ENCODE results near the gene MACROD2.

MACROD2 gene

GRCh38 chr20:15544742-15545141, 1549.4 kb downstream of the MACROD2 start:
- FAIRE-seq (no peak), DNase-seq (ENCODE audit: low spot score) (no peak)

GRCh38 chr20:15546525-15547023, 1551.3 kb downstream of the MACROD2 start:
- DNase-seq (ENCODE audit: low spot score) (no peak), FAIRE-seq (no peak)

- DNase-seq (ENCODE audit: low spot score) (no peak), FAIRE-seq (no peak)
These were observed 1551.8 kb downstream of the MACROD2 start for GRCh38 chr20:15547119-15547518.

GRCh38 chr20:15550116-15550870, 1555.0 kb downstream of the MACROD2 start:
- FAIRE-seq (no peak), DNase-seq (ENCODE audit: low spot score) (no peak)

- no peak for FAIRE-seq
- DNase-seq (ENCODE audit: low spot score) = no peak
These were observed 1560.6 kb downstream of the MACROD2 start for GRCh38 chr20:15555913-15556312.

GRCh38 chr20:15556869-15557268, 1561.6 kb downstream of the MACROD2 start:
- FAIRE-seq (no peak), DNase-seq (ENCODE audit: low spot score) (no peak)

GRCh38 chr20:15561070-15561569, 1565.8 kb downstream of the MACROD2 start:
- FAIRE-seq (no peak), DNase-seq (ENCODE audit: low spot score) (no peak)

GRCh38 chr20:15561707-15562404, 1566.5 kb downstream of the MACROD2 start:
- no peak for FAIRE-seq

GRCh38 chr20:15563836-15564235, 1568.5 kb downstream of the MACROD2 start:
- DNase-seq (ENCODE audit: low spot score) (no peak), FAIRE-seq (no peak)

More at GRCh38 chr20:15561707-15562404, 1566.5 kb downstream of the MACROD2 start:
- DNase-seq (ENCODE audit: low spot score) = no peak

- FAIRE-seq (no peak), DNase-seq (ENCODE audit: low spot score) (no peak)
These were observed 1569.7 kb downstream of the MACROD2 start for GRCh38 chr20:15564981-15565380.

- FAIRE-seq (no peak), DNase-seq (ENCODE audit: low spot score) (no peak)
These were observed 1570.5 kb downstream of the MACROD2 start for GRCh38 chr20:15565786-15566185.

- DNase-seq (ENCODE audit: low spot score) (no peak), FAIRE-seq (no peak)
These were observed 1571.9 kb downstream of the MACROD2 start for GRCh38 chr20:15567219-15567618.

- no peak for DNase-seq (ENCODE audit: low spot score)
- FAIRE-seq = no peak
These were observed 1574.8 kb downstream of the MACROD2 start for GRCh38 chr20:15570156-15570555.

GRCh38 chr20:15571056-15571455, 1575.7 kb downstream of the MACROD2 start:
- no peak for FAIRE-seq

GRCh38 chr20:15575255-15575654, 1579.9 kb downstream of the MACROD2 start:
- DNase-seq (ENCODE audit: low spot score) (no peak), FAIRE-seq (no peak)

More at GRCh38 chr20:15571056-15571455, 1575.7 kb downstream of the MACROD2 start:
- DNase-seq (ENCODE audit: low spot score) = no peak

- FAIRE-seq (no peak), DNase-seq (ENCODE audit: low spot score) (no peak)
These were observed 1581.1 kb downstream of the MACROD2 start for GRCh38 chr20:15576411-15576810.

GRCh38 chr20:15578113-15578512, 1582.8 kb downstream of the MACROD2 start:
- FAIRE-seq = no peak

GRCh38 chr20:15579688-15580087, 1584.4 kb downstream of the MACROD2 start:
- FAIRE-seq (no peak), DNase-seq (ENCODE audit: low spot score) (no peak)

More at GRCh38 chr20:15578113-15578512, 1582.8 kb downstream of the MACROD2 start:
- no peak for DNase-seq (ENCODE audit: low spot score)

- FAIRE-seq = no peak
- no peak for DNase-seq (ENCODE audit: low spot score)
These were observed 1586.9 kb downstream of the MACROD2 start for GRCh38 chr20:15582146-15582760.

GRCh38 chr20:15584507-15584906, 1589.2 kb downstream of the MACROD2 start:
- FAIRE-seq (no peak), DNase-seq (ENCODE audit: low spot score) (no peak)

- FAIRE-seq (no peak), DNase-seq (ENCODE audit: low spot score) (no peak)
These were observed 1597.8 kb downstream of the MACROD2 start for GRCh38 chr20:15593081-15593480.
